Camera-type eye (tissue), 1 donor: ENCODE data around the gene FSTL3. TPM values are rescaled to one million over a fixed set of nuclear protein-coding genes. Genes with fewer than 3 reads are reported as not detected.

Source experiments
- total RNA-seq: library from RNA; depleted of rRNA; stranded (reverse); fragments of >200 nt; gene quantifications from one replicate; pipeline ENCODE4 v1.2.3, GENCODE V29; 2014

FSTL3 gene
- total RNA-seq = 36.6 TPM

GRCh38 chr19:676339-677105, at the start of gene FSTL3:
FSTL3 (plus strand) TSS chr19:676392; CDS start chr19:676424, 32 bp downstream.

GRCh38 chr19:633068-633785, 43.0 kb upstream of the FSTL3 start, which contains the start of gene POLRMT:
POLRMT (minus strand) TSS chr19:633537; CDS start chr19:633512, 25 bp downstream.

GRCh38 chr19:639253-640160, 36.7 kb upstream of the FSTL3 start, which contains the start of gene FGF22:
FGF22 (plus strand) TSS chr19:639879; CDS start chr19:639926, 47 bp downstream.

GRCh38 chr19:662962-663681, 13.1 kb upstream of the FSTL3 start, which contains the start of gene RNF126:
RNF126 (minus strand) TSS chr19:663214; CDS start chr19:663121, 93 bp downstream.

GRCh38 chr19:695352-695949, 19.3 kb downstream of the FSTL3 start, which contains the start of gene PRSS57:
PRSS57 (minus strand) TSS chr19:695452; CDS start chr19:695430, 22 bp downstream.

GRCh38 chr19:708154-709143, 32.3 kb downstream of the FSTL3 start, which contains the start of gene PALM:
PALM (plus strand) TSS chr19:708935; CDS start chr19:709147, 212 bp downstream.

Other genes with a start within 250 kb of the FSTL3 start
- gene SHC2, start 215.4 kb upstream of the FSTL3 start, total RNA-seq = 22.5 TPM
- 1.3 TPM for gene MADCAM1, start 179.9 kb upstream of the FSTL3 start, total RNA-seq
- 28.9 TPM for gene TPGS1, start 168.9 kb upstream of the FSTL3 start, total RNA-seq
- gene CDC34, start 144.6 kb upstream of the FSTL3 start, total RNA-seq = 83.5 TPM
- not detected for gene GZMM, start 132.3 kb upstream of the FSTL3 start, total RNA-seq
- 413 TPM for gene BSG, start 103.8 kb upstream of the FSTL3 start, total RNA-seq
- gene HCN2, start 86.5 kb upstream of the FSTL3 start, total RNA-seq = 6.0 TPM
- 33.2 TPM for gene POLRMT, start 42.9 kb upstream of the FSTL3 start, total RNA-seq
- gene FGF22, start 36.5 kb upstream of the FSTL3 start, total RNA-seq = not detected
- gene RNF126, start 13.2 kb upstream of the FSTL3 start, total RNA-seq = 25.8 TPM
- not detected for gene PRSS57, start 19.1 kb downstream of the FSTL3 start, total RNA-seq
- 145 TPM for gene PALM, start 32.5 kb downstream of the FSTL3 start, total RNA-seq
- gene MISP, start 74.7 kb downstream of the FSTL3 start, total RNA-seq = 1.4 TPM
- gene PTBP1, start 121.1 kb downstream of the FSTL3 start, total RNA-seq = 113 TPM
- gene PLPPR3, start 145.6 kb downstream of the FSTL3 start, total RNA-seq = 21.2 TPM
- 3.4 TPM for gene AZU1, start 151.4 kb downstream of the FSTL3 start, total RNA-seq
- gene PRTN3, start 164.6 kb downstream of the FSTL3 start, total RNA-seq = 2.5 TPM
- gene ELANE, start 175.9 kb downstream of the FSTL3 start, total RNA-seq = 6.4 TPM
- gene CFD, start 183.3 kb downstream of the FSTL3 start, total RNA-seq = 15.3 TPM
- gene MED16, start 216.8 kb downstream of the FSTL3 start, total RNA-seq = 70.6 TPM
- gene RNU6-9, start 217.1 kb downstream of the FSTL3 start, total RNA-seq = not detected
- gene R3HDM4, start 236.8 kb downstream of the FSTL3 start, total RNA-seq = 34.8 TPM
- not detected for gene KISS1R, start 240.9 kb downstream of the FSTL3 start, total RNA-seq
- 12.7 TPM for gene ARID3A, start 249.6 kb downstream of the FSTL3 start, total RNA-seq